PFSK-1 (cell line): ENCODE measurements around the gene CHST10.

ENCODE experiments used
- POLR2AphosphoS5 ChIP-seq: IDR thresholded peaks from 2 replicates; pipeline ENCODE4 v1.6.1; 2012; ENCODE audit warnings: low read depth, mild to moderate bottlenecking, control low read depth, low read length, moderate library complexity
- TAF1 ChIP-seq: IDR thresholded peaks from 2 replicates; pipeline ENCODE4 v1.6.1; 2012; ENCODE audit warnings: low read length, control low read depth, borderline replicate concordance; ENCODE audit not compliant: insufficient read depth

- TF ChIP-seq POLR2AphosphoS5, result no peak
- TF ChIP-seq TAF1, result no peak
These were observed 8.3 kb upstream of the CHST10 start for GRCh38 chr2:100425573-100426383.
